Fibroblast of villous mesenchyme (primary cell): ENCODE measurements around the gene ZNF121. TPM values are rescaled to one million over a fixed set of nuclear protein-coding genes. Genes with fewer than 3 reads are reported as not detected.
A peak's percentile ranks its signal among the peaks of the same experiment; 100 is the strongest.
"Not testable (repeated sequence)": the region's sequence is repeated elsewhere in the genome, so short reads cannot be mapped to it uniquely, and the experiment has no call there.

Experiments
- DNase-seq: peaks from one replicate; pipeline ENCODE4 v3.0.0-alpha.2; 2010; ENCODE audit warnings: low read depth
- H3K4me3 ChIP-seq: 2 replicates; pipeline ENCODE4 v1.5.1; 2011; ENCODE audit warnings: low read depth, mild to moderate bottlenecking, low read length
- total RNA-seq: library from RNA; depleted of rRNA; stranded (reverse); fragments of >200 nt; gene quantifications from 2 replicates; pipeline ENCODE4 v1.2.3, GENCODE V29; 2012
- TF ChIP-seq, protein P1 (sequence below): IDR thresholded peaks from 2 replicates; pipeline ENCODE4 v1.5.1; 2012; ENCODE audit warnings: low read depth, mild to moderate bottlenecking, low read length; ENCODE audit not compliant: insufficient read depth

Gene ZNF121
- total RNA-seq, 1 donor, result 45.3 TPM

DNA sequence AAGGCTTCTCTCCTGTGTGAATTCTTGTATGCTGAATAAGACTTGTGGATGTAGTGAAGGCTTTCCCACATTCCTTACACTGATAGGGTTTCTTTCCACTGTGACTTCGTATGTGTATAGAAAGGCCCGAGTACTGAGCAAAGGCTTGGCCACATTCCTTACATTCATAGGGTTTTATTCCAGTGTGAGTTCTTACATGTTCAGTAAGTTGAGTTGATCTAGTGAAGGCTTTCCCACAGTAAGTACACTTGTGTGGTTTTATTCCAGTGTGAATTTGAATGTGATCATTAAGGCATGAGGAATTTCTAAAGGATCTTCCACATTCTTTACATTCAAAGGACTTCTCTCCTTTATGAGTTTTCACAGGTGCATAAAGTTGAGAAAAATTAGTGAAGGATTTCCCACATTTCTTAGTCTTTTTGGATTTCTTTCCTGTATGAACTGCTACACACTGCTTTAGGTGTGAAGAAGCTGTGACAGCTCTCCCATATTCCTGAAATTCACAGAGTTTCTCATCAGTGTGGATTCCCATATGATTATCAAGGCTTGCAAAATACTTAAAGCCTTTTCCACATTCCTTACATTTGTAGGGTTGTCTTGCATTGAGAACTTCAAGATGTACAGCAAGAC lies 26.3 kb upstream of the ZNF121 start:
- TF ChIP-seq, protein P1, sequence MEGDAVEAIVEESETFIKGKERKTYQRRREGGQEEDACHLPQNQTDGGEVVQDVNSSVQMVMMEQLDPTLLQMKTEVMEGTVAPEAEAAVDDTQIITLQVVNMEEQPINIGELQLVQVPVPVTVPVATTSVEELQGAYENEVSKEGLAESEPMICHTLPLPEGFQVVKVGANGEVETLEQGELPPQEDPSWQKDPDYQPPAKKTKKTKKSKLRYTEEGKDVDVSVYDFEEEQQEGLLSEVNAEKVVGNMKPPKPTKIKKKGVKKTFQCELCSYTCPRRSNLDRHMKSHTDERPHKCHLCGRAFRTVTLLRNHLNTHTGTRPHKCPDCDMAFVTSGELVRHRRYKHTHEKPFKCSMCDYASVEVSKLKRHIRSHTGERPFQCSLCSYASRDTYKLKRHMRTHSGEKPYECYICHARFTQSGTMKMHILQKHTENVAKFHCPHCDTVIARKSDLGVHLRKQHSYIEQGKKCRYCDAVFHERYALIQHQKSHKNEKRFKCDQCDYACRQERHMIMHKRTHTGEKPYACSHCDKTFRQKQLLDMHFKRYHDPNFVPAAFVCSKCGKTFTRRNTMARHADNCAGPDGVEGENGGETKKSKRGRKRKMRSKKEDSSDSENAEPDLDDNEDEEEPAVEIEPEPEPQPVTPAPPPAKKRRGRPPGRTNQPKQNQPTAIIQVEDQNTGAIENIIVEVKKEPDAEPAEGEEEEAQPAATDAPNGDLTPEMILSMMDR, result no peak
- no peak for DNase-seq
- H3K4me3 ChIP-seq, result no peak overlapping the region

DNA sequence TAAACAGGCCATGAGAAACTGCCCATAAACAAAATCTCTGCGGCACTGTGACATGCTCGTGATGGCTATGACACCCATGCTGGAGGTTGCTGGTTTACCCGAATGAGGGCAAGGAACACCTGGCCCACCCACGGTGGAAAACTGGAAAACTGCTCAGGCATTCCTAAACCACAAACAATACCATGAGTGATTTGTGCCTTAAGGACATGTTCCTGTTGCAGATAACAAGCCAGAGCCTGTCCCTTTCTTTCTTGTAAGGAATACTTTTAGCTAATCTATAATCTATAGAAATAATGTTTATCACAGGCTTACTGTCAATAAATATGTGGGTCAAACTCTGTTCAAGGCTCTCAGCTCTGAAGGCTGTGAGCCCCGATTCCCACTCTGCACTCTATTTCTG lies 24.6 kb upstream of the ZNF121 start:
- DNase-seq, result no peak
- H3K4me3 ChIP-seq, result no peak overlapping the region
- TF ChIP-seq, protein P1, result no peak

DNA sequence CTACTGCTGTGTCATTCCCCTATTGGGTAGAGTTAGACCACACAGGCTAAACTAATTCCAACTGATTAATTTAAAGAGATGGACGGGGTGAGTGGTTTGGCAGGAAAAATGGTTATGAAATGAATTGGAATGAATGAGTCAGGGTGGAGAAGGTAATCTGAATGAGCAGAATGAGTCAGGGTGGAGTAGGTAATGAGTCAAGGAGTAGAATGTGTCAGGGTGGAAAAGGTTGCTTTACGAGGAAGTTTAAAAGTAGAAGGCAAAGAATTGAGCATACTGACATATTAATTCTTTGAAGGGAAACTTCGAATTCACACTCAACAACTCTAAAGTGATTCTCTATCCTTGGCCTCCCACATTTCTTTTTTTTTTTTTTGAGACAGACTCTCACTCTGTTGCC lies 12.7 kb upstream of the ZNF121 start:
- peak; percentile 35 for DNase-seq
- H3K4me3 ChIP-seq, result no peak overlapping the region
- TF ChIP-seq, protein P1, result no peak

DNA sequence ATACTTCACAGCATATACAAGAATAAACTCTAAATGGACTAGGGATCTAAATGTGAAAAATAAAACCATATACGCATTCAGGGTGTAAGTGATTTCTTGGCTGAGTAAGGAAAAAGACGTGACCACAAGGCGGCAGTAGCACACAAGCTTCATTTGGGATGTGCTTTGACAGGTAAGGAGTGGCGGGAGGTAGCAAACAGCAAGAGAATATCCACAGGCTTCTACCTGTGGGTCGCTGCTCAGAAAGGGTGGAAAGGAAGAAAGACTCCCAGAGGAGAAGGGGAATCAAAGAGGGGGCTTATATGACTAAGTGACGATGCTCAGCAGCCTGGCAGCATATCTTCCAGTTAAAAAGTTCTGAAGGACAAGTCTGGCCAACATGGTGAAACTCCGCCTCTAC lies 2.5 kb upstream of the ZNF121 start:
- DNase-seq, result peak; percentile 68
- H3K4me3 ChIP-seq, result no peak overlapping the region
- TF ChIP-seq, protein P1, result peak; percentile 78

DNA sequence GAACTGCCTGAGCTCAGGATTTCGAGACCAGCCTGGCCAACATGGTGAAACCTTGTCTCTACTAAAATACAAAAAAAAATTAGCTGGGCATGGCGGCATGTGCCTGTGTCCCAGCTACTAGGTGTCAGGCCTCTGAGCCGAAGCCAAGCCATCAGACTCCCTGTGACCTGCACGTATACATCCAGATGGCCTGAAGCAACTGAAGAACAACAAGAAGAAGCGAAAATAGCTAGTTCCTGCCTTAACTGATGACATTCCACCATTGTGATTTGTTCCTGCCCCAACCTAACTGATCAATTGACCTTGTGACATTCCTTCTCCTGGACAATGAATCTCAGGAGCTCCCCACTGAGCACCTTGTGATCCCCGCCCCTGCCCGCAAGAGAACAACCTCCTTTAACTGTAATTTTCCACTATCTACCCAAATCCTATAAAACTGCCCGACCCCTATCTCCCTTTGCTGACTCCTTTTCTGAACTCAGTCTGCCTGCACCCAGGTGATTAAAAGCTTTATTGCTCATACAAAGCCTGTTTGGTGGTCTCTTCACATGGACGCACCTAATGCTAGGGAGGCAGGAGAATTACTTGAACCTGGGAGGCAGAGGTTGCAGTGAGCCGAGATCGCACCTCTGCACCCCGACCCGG lies 2.1 kb downstream of the ZNF121 start:
- not testable (repeated sequence) for DNase-seq, H3K4me3 ChIP-seq

DNA sequence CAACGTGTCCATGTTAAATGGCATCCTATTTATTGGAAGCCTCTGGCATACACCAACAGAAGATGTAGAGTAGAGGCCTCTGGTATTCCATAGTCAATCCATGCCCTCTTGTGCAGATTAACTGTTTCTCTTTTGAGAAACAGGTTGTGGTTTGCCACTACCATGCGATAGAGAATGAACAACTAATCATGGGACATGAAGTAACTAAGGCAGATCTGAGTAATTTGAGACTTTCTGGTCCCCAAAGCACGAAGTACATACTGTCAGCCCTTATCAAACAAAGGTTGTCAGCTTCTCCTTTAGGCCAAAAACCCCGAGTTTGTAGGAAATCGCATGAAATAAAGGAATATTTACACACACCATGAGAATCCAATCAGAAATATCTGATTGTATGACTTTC lies 3.6 kb downstream of the ZNF121 start:
- no peak for DNase-seq
- TF ChIP-seq, protein P1, result no peak
- no peak overlapping the region for H3K4me3 ChIP-seq

DNA sequence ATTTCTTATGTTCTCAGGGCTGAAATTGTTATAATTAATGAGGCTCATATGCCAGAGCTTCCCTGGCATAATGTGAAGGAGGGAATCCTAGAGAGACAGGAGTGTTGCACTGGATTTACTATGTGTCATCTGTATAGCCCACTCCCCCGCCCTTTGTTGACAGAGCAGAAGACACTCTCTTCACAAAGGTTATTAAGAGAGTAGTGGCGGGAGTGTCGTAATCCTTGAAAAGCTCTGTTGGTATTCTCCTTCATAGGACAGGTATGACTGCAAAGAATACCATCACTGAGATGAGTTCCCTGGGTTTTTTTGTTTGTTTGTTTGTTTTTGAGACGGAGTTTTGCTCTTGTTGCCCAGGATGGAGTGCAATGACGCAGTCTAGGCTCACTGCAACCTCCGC lies 14.0 kb downstream of the ZNF121 start:
- TF ChIP-seq, protein P1, result no peak
- DNase-seq, result no peak
- H3K4me3 ChIP-seq, result no peak overlapping the region
